H1 (cell line): ENCODE results near the gene MSH2. TPM values are rescaled to one million over a fixed set of nuclear protein-coding genes. Genes with fewer than 3 reads are reported as not detected.

Source experiments
- CTCF ChIA-PET: fragments of 300-600 bp; sonication (Branson Sonifier 250); formaldehyde crosslinking; loops from one replicate; lab custom pipeline; 2021; ENCODE audit not compliant: partially characterized antibody; lab: Charles Lee
- POLR2A ChIA-PET: fragments of 300-600 bp; sonication (Branson Sonifier 250); formaldehyde crosslinking; loops from one replicate; lab custom pipeline; 2021; ENCODE audit warnings: inconsistent platforms; ENCODE audit not compliant: partially characterized antibody; lab: Charles Lee
- DNase-seq, 2 experiments: peaks; one replicate each; pipeline versions ENCODE4 v3.0.0 to v3.0.0-alpha.2; 2010 to 2022; ENCODE audit warnings: low spot score in 2 of 2, low read depth in 1 of 2, mixed read lengths in 1 of 2
- FAIRE-seq: peaks from 2 replicates; lab custom pipeline; 2011; peaks lifted over from hg19 to GRCh38; lab: Jason Lieb, UNC
- H2AFZ ChIP-seq: 2 replicates; pipeline ENCODE4 v1.8.1; 2012; ENCODE audit warnings: low read length, inconsistent platforms
- H2AK5ac ChIP-seq: 2 replicates; pipeline ENCODE4 v1.6.1; 2013; ENCODE audit warnings: low read depth, low read length
- H2BK120ac ChIP-seq: replicated peaks from 2 replicates; pipeline ENCODE3; 2013; ENCODE audit warnings: low read depth, low read length, inconsistent platforms
- H2BK12ac ChIP-seq: 2 replicates; pipeline ENCODE4 v1.6.1; 2013; ENCODE audit warnings: low read depth, low read length
- H2BK15ac ChIP-seq: 2 replicates; pipeline ENCODE4 v1.6.1; 2013; ENCODE audit warnings: low read length
- H2BK20ac ChIP-seq: 2 replicates; pipeline ENCODE4 v1.6.1; 2013; ENCODE audit warnings: low read length
- H2BK5ac ChIP-seq: 2 replicates; pipeline ENCODE4 v1.6.1; 2013; ENCODE audit warnings: low read depth, low read length
- H3K14ac ChIP-seq: 2 replicates; pipeline ENCODE4 v1.6.1; 2013; ENCODE audit warnings: inconsistent platforms; ENCODE audit not compliant: insufficient read length
- H3K18ac ChIP-seq: 2 replicates; pipeline ENCODE4 v1.6.1; 2013; ENCODE audit warnings: low read length; ENCODE audit errors: extremely low read depth
- H3K23ac ChIP-seq: 2 replicates; pipeline ENCODE4 v1.6.1; 2013; ENCODE audit warnings: inconsistent platforms; ENCODE audit not compliant: insufficient read length
- H3K23me2 ChIP-seq: 2 replicates; pipeline ENCODE4 v1.6.1; 2013; ENCODE audit warnings: low read depth, low read length
- H3K27ac ChIP-seq: 2 replicates; pipeline ENCODE4 v1.6.1; 2011; ENCODE audit warnings: low read depth, low read length, inconsistent platforms
- H3K27me3 ChIP-seq, 4 experiments: replicated peaks in 1 of 4; 1 replicate in 1 of 4; 2 replicates in 3 of 4; pipeline versions ENCODE4 v1.6.1 to v1.8.1; 2011 to 2013; ENCODE audit warnings: low read length in 3 of 4, mild to moderate bottlenecking in 3 of 4, inconsistent platforms in 2 of 4, mixed read lengths in 2 of 4, moderate library complexity in 1 of 4; ENCODE audit not compliant: control insufficient read depth in 3 of 4, insufficient read depth in 3 of 4; ENCODE audit errors: extremely low read depth in 1 of 4
- H3K36me3 ChIP-seq, 4 experiments: 2 replicates each; pipeline versions ENCODE4 v1.6.1 to v1.8.1; 2011 to 2013; ENCODE audit warnings: mild to moderate bottlenecking in 4 of 4, low read length in 3 of 4, moderate library complexity in 2 of 4, control low read depth in 1 of 4, inconsistent platforms in 1 of 4; ENCODE audit not compliant: insufficient read depth in 4 of 4, control insufficient read depth in 2 of 4
- H3K4ac ChIP-seq: replicated peaks from 2 replicates; pipeline ENCODE3; 2013; ENCODE audit warnings: low read length, low read depth, mixed read lengths, inconsistent platforms; ENCODE audit not compliant: insufficient read length
- H3K4me1 ChIP-seq, 4 experiments: replicated peaks in 1 of 4; 1 replicate in 1 of 4; 2 replicates in 3 of 4; pipeline versions ENCODE4 v1.6.1 to v1.8.1; 2011 to 2013; ENCODE audit warnings: low read length in 3 of 4, inconsistent platforms in 2 of 4, mixed read lengths in 1 of 4; ENCODE audit not compliant: insufficient read depth in 4 of 4, control insufficient read depth in 3 of 4
- H3K4me2 ChIP-seq, 2 experiments: 2 replicates each; pipeline versions ENCODE4 v1.6.1 to v1.8.1; 2011 to 2013; ENCODE audit warnings: low read depth in 2 of 2, low read length in 2 of 2, control low read depth in 1 of 2, inconsistent platforms in 1 of 2, mild to moderate bottlenecking in 1 of 2; ENCODE audit not compliant: insufficient read depth in 1 of 2
- H3K4me3 ChIP-seq, 4 experiments: fragments of 200-600, 300-600 bp in 1 of 4; sonication (generic), shearing (Covaris generic), sonication (Bioruptor Twin) in 1 of 4; 2 replicates each; pipeline versions ENCODE4 v1.5.1 to v1.8.1; 2011 to 2016; ENCODE audit warnings: low read length in 4 of 4, low read depth in 3 of 4, control low read depth in 2 of 4, inconsistent platforms in 2 of 4, mild to moderate bottlenecking in 2 of 4, mixed read lengths in 1 of 4, moderate library complexity in 1 of 4; ENCODE audit not compliant: insufficient read depth in 2 of 4; ENCODE audit errors: extremely low read depth in 1 of 4
- H3K56ac ChIP-seq: replicated peaks from 2 replicates; pipeline ENCODE3; 2013; ENCODE audit warnings: low read depth, mild to moderate bottlenecking, mixed read lengths, low read length, inconsistent platforms; ENCODE audit not compliant: insufficient read length
- H3K79me1 ChIP-seq: 2 replicates; pipeline ENCODE4 v1.6.1; 2013; ENCODE audit warnings: low read depth, low read length, control low read depth
- H3K79me2 ChIP-seq, 2 experiments: 2 replicates each; pipeline versions ENCODE4 v1.6.1 to v1.8.1; 2012 to 2013; ENCODE audit warnings: low read length in 2 of 2, mild to moderate bottlenecking in 2 of 2, inconsistent platforms in 1 of 2; ENCODE audit not compliant: insufficient read depth in 2 of 2, control insufficient read depth in 1 of 2
- H3K9ac ChIP-seq, 4 experiments: replicated peaks in 1 of 4; 1 replicate in 1 of 4; 2 replicates in 3 of 4; pipeline versions ENCODE4 v1.6.1 to v1.8.1; 2011 to 2013; ENCODE audit warnings: low read depth in 3 of 4, low read length in 3 of 4, control low read depth in 2 of 4, mild to moderate bottlenecking in 2 of 4, moderate library complexity in 2 of 4, inconsistent platforms in 1 of 4; ENCODE audit errors: extremely low read depth in 1 of 4
- H3K9me3 ChIP-seq, 2 experiments: 2 replicates each; pipeline versions ENCODE4 v1.6.1 to v1.8.1; 2012 to 2013; ENCODE audit warnings: mild to moderate bottlenecking in 2 of 2, moderate library complexity in 2 of 2, control low read depth in 1 of 2, inconsistent platforms in 1 of 2, low read depth in 1 of 2, low read length in 1 of 2, mixed read lengths in 1 of 2; ENCODE audit not compliant: insufficient read depth in 2 of 2
- H4K20me1 ChIP-seq, 2 experiments: replicated peaks in 1 of 2; 2 replicates each; pipeline versions ENCODE3 to v1.8.1; 2011 to 2013; ENCODE audit warnings: inconsistent platforms in 2 of 2, low read length in 2 of 2, mild to moderate bottlenecking in 1 of 2; ENCODE audit not compliant: insufficient read depth in 2 of 2, control insufficient read depth in 1 of 2
- H4K5ac ChIP-seq: 2 replicates; pipeline ENCODE4 v1.6.1; 2013; ENCODE audit warnings: low read length, low read depth, mixed read lengths, inconsistent platforms; ENCODE audit not compliant: insufficient read length
- H4K8ac ChIP-seq: 2 replicates; pipeline ENCODE4 v1.8.0; 2013; ENCODE audit warnings: mild to moderate bottlenecking, moderate library complexity, low read length, inconsistent platforms; ENCODE audit not compliant: insufficient read depth; ENCODE audit errors: extremely low read depth
- H4K91ac ChIP-seq: replicated peaks from 2 replicates; pipeline ENCODE3; 2013; ENCODE audit warnings: low read length, mixed read lengths, inconsistent platforms; ENCODE audit not compliant: insufficient read length
- CHD1 ChIP-seq: IDR thresholded peaks from 2 replicates; pipeline ENCODE4 v1.6.1; 2012; ENCODE audit warnings: low read depth, low read length, improper control_type of control experiment
- EZH2 ChIP-seq: fragments of 200-600 bp; sonication (generic); IDR thresholded peaks from 2 replicates; pipeline ENCODE4 v1.7.1; 2012; ENCODE audit warnings: low read depth, mild to moderate bottlenecking, moderate library complexity, low read length, inconsistent platforms; ENCODE audit not compliant: severe bottlenecking
- KDM4A ChIP-seq: IDR thresholded peaks from one replicate; pipeline ENCODE4 v1.7.1; 2012; ENCODE audit warnings: low read depth, mild to moderate bottlenecking, moderate library complexity, low read length, inconsistent platforms; ENCODE audit not compliant: severe bottlenecking
- SIRT6 ChIP-seq: IDR thresholded peaks from one replicate; pipeline ENCODE4 v1.7.1; 2012; ENCODE audit warnings: low read length, inconsistent platforms
- TAF7 ChIP-seq: optimal IDR thresholded peaks from 2 replicates; pipeline ENCODE3; 2011; ENCODE audit warnings: low read depth, mild to moderate bottlenecking, inconsistent platforms, low read length, moderate library complexity, borderline replicate concordance
- TEAD4 ChIP-seq: IDR thresholded peaks from 2 replicates; pipeline ENCODE4 v1.6.1; 2012; ENCODE audit warnings: low read depth, low read length, inconsistent platforms, mixed read lengths
- YY1 ChIP-seq: IDR thresholded peaks from 2 replicates; pipeline ENCODE4 v1.6.1; 2011; ENCODE audit warnings: low read depth, mild to moderate bottlenecking, low read length
- WGBS, 2 experiments: shearing (Covaris generic) in 1 of 2; methylation state at CpG; one replicate each; pipeline versions ENCODE4 v1.1.6 to v1.1.7; 2013 to 2015; ENCODE audit warnings: low lambda C conversion rate in 2 of 2, mixed read lengths in 2 of 2, inconsistent platforms in 1 of 2, low coverage in 1 of 2, missing lambda C conversion rate in 1 of 2; ENCODE audit not compliant: insufficient replicate concordance in 2 of 2, insufficient coverage in 1 of 2, insufficient read length in 1 of 2; ENCODE audit errors: extremely low coverage in 1 of 2, missing lambda C conversion rate in 1 of 2; 5-methylcytosine and 5-hydroxymethylcytosine counted together
- long read RNA-seq, 2 experiments: library from RNA in 1 of 2; library from capped mRNA in 1 of 2; stranded (forward); transcript quantifications; one replicate each; pipeline ENCODE4 v2.0.0, GENCODE V29; 2021; ENCODE audit warnings: inconsistent platforms in 1 of 2
- polyA minus RNA-seq, 3 experiments: library from RNA; depleted of rRNA, polyadenylated mRNA; stranded (reverse); fragments of >200 nt; gene quantifications; 1 replicate in 2 of 3; 2 replicates in 1 of 3; pipeline ENCODE4 v1.2.3, GENCODE V29; 2011
- polyA plus RNA-seq, 7 experiments: library from polyadenylated mRNA; depleted of rRNA in 3 of 7; stranded (reverse) in 5 of 7; unstranded in 2 of 7; fragments of >200 nt in 5 of 7; fragments of 200-250 nt in 2 of 7; gene quantifications; 1 replicate in 5 of 7; 2 replicates in 1 of 7; 4 replicates in 1 of 7; pipeline versions ENCODE4 v1.2.1 to v1.2.3, GENCODE V29; 2011 to 2013; ENCODE audit warnings: missing spikeins in 2 of 7, mixed read lengths in 2 of 7
- total RNA-seq: library from RNA; stranded (reverse); fragmentation: NEBNext Ultra II Directional; extraction: Animal tissue kit (Norgen Biotek cat#: 25700); gene quantifications from 2 replicates; pipeline ENCODE4 v1.2.1, GENCODE V29; 2021

Gene MSH2
- total RNA-seq (204 and 228 TPM in 2 replicates), polyA plus RNA-seq (2011; rRNA removed) (31.8 and 64.1 TPM in 2 replicates), polyA minus RNA-seq (2011; rRNA and poly(A)+ RNA removed) (88.6 and 131 TPM in 2 replicates)
- polyA plus RNA-seq (2011; cell fraction: cytosol; rRNA removed), result 85.5 TPM
- polyA plus RNA-seq (2011; cell fraction: nucleus; rRNA removed), result 32.0 TPM
- 105 to 229 TPM (median 123 TPM) in 4 replicates for polyA plus RNA-seq (2012, experiment 1 of 2)
- 11.7 TPM for polyA plus RNA-seq (2012, experiment 2 of 2)
- polyA plus RNA-seq (2013, experiment 1 of 2), result 117 TPM
- 125 TPM for polyA plus RNA-seq (2013, experiment 2 of 2)
- 84.8 TPM for polyA minus RNA-seq (2011; cell fraction: cytosol; rRNA and poly(A)+ RNA removed)
- polyA minus RNA-seq (2011; cell fraction: nucleus; rRNA and poly(A)+ RNA removed), result 88.8 TPM
- long read RNA-seq, experiment 1, full-length matches to known transcripts, result 62 of 196 reads
- long read RNA-seq, experiment 1, partial matches to known transcripts, result 108 of 196 reads
- long read RNA-seq, experiment 1, other reads (novel, unspliced or antisense), result 26 of 196 reads
- long read RNA-seq, experiment 2, transcript MSH2-201 (16 exons, 3,307 nt), result major isoform, 81 of 167 reads
- long read RNA-seq, experiment 2, partial matches to known transcripts, result 68 of 167 reads
- long read RNA-seq, experiment 2, other reads (novel, unspliced or antisense), result 18 of 167 reads

GRCh38 chr2:47402805-47403608, at the start of gene MSH2:
TSS of gene MSH2 (plus strand) at chr2:47403156. CDS start at chr2:47403192, 36 bp downstream.
- Histone ChIP-seq H2BK20ac (peak within 1 kb of the TSS; percentile 32; the same call in 1 of the 2 replicates), H4K20me1 (peaks cover 1 to 4% of the 10 kb centered on the region in 2 experiments), H3K27ac (peak within 1 kb of the TSS; percentile 93), H2AFZ (peak within 1 kb of the TSS; percentile 26; the same call in 1 of the 2 replicates), H2BK15ac (no peak within 1 kb of the TSS; the same call in 1 of the 2 replicates), H3K36me3 (peaks cover 0 to 17% (median 6%) of the 10 kb centered on the region in 4 experiments; a peak in 2 of 8 replicates), H4K5ac (peak within 1 kb of the TSS; percentile 85), H3K27me3 (no peaks in the 10 kb centered on the region), H3K18ac (peak within 1 kb of the TSS; percentile 85), H2BK12ac (peak within 1 kb of the TSS; percentile 98), H3K4ac (peak within 1 kb of the TSS; percentile 71), H2BK120ac (peak within 1 kb of the TSS; percentile 78), H4K8ac (peak within 1 kb of the TSS; percentile 87; the same call in 1 of the 2 replicates), H3K9me3 (peaks cover 0 to 9% of the 10 kb centered on the region in 2 experiments; a peak in 3 of 4 replicates), H3K79me1 (peaks cover 4% of the 10 kb centered on the region; the same call in 1 of the 2 replicates), H4K91ac (peak within 1 kb of the TSS; percentile 96), H3K4me2 (peak within 1 kb of the TSS; percentile 68 to 78), H2AK5ac (no peak within 1 kb of the TSS), H3K23ac (no peak within 1 kb of the TSS), H3K23me2 (peaks cover 8% of the 10 kb centered on the region), H3K14ac (no peak within 1 kb of the TSS), H3K56ac (peak within 1 kb of the TSS; percentile 96), H3K4me1 (peaks cover 3 to 12% (median 7%) of the 10 kb centered on the region in 4 experiments; a peak in 5 of 7 replicates), H3K79me2 (peaks cover 36 to 50% of the 10 kb centered on the region in 2 experiments), H2BK5ac (peak within 1 kb of the TSS; percentile 97), H3K4me3 (peak within 1 kb of the TSS; percentile 67 to 92 (median 88)), H3K9ac (peak within 1 kb of the TSS; percentile 81 to 93 (median 86))
- POLR2A ChIA-PET, result interaction anchor here (0.6 to 3.8 kb wide), 29 partner anchors 8 to 380 kb away, joined by 3 to 31 read pairs (median 4); partner anchors contain the start of gene MSH6
- DNase-seq (peak; percentile 91 to 95), FAIRE-seq (no peak)
- CTCF ChIA-PET, result interaction anchor here (0.7 to 2.0 kb wide), 14 partner anchors 10 to 752 kb away, joined by 3 to 8 read pairs (median 3); no protein-coding TSS in a partner anchor
- 3% methylated on average over 70 of the region's 73 CpGs; no CpG with 5 or more reads in 1 of the 2 experiments for WGBS, 2 experiments
- TF ChIP-seq TEAD4 (0 out of 2 replicates have a peak, but pooled peaks have one; percentile 6), SIRT6 (no peak), TAF7 (no peak), KDM4A (peak; percentile 72), YY1 (peak; percentile 23; the same call in 1 of the 2 replicates), CHD1 (no peak; the same call in 1 of the 2 replicates), EZH2 (no peak)
